Measurements from ENCODE around the gene TTI1.
A peak's percentile ranks its signal among the peaks of the same experiment; 100 is the strongest.

The TTI1 gene

GRCh38 chr20:37991908-37992307, 41.3 kb downstream of the TTI1 start:
- no peak overlapping the region for H3K4me3 ChIP-seq (ENCODE audit: low read depth, low read length, poor library complexity, severe bottlenecking)
- no peak overlapping the region for H3K4me2 ChIP-seq (ENCODE audit: low read length)
- no peak overlapping the region for H2AFZ ChIP-seq (ENCODE audit: low read length)
- no peaks in the 10 kb centered on the region for H3K27me3 ChIP-seq (ENCODE audit: insufficient read depth, low read length)
- no peaks in the 10 kb centered on the region for H3F3A ChIP-seq (ENCODE audit: insufficient read depth, low read length)
- no peaks in the 10 kb centered on the region for H3K9me3 ChIP-seq (ENCODE audit: low read length)
- no peaks in the 10 kb centered on the region for H4K20me1 ChIP-seq (ENCODE audit: insufficient read depth, low read length)
- no peaks in the 10 kb centered on the region for H3K9me2 ChIP-seq (ENCODE audit: low read depth, low read length)
- no peak overlapping the region for H3K27ac ChIP-seq (ENCODE audit: low read depth, low read length, poor library complexity, severe bottlenecking)
- no peaks in the 10 kb centered on the region for H3K79me2 ChIP-seq (ENCODE audit: insufficient read depth, low read length)
- no peak overlapping the region for H3K9ac ChIP-seq (ENCODE audit: low read length)
- H3K4me1 ChIP-seq (ENCODE audit: insufficient read depth, low read length, severe bottlenecking) = peaks cover 27% of the 10 kb centered on the region
- TF ChIP-seq CTCF (IDR thresholded peaks at IDR 0.05; ENCODE audit: low read length) (no peak), EZH2 (IDR thresholded peaks at IDR 0.05; ENCODE audit: borderline replicate concordance, low read length) (no peak)
- H3K36me3 ChIP-seq (ENCODE audit: insufficient read depth, low read length) = peaks cover 62% of the 10 kb centered on the region

DNA sequence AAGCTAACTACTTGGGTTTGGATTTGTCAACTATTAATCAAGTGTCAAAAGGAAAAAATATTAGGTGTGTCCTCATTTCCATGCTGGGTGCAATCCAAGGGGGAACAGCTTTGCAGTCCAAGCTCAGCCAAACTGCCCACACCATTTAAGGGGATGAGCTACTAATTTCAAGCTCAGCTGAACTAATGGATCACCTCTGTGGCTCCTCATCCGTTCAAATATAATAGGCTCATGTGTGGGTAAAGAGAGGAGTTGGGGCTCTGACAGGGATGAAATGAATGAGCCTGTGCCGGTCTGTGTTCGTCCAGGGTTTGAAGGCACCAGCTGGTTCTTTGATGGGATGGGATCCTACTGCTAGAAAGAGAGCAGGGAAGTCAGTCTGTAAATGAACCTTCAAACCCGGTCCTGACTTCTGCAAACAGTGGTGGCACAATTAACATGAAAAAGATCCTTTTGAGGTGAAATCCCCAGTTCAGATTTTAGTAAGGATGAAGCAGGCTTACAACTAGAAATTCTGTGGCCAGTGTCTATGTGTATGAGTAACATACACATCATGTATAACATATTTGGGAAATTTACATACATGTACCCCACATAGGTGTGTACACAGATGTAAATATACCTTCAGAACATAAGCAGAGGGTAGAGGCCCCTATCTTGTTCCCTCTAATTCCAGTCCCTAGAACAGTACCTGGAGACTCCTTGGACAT, 41.9 kb downstream of the TTI1 start:
- H3K4me2 ChIP-seq (ENCODE audit: low read length) = peak overlapping the region; percentile 36; the same call in 1 of the 2 replicates
- H3K9ac ChIP-seq (ENCODE audit: low read length) = peak overlapping the region; percentile 5; the same call in 1 of the 2 replicates
- TF ChIP-seq CTCF (IDR thresholded peaks at IDR 0.05; ENCODE audit: low read length) (no peak), EZH2 (IDR thresholded peaks at IDR 0.05; ENCODE audit: borderline replicate concordance, low read length) (no peak)
- H3K9me3 ChIP-seq (ENCODE audit: low read length) = no peaks in the 10 kb centered on the region
- H3F3A ChIP-seq (ENCODE audit: insufficient read depth, low read length) = no peaks in the 10 kb centered on the region
- peaks cover 62% of the 10 kb centered on the region for H3K36me3 ChIP-seq (ENCODE audit: insufficient read depth, low read length)
- H3K27ac ChIP-seq (ENCODE audit: low read depth, low read length, poor library complexity, severe bottlenecking) = peak overlapping the region; percentile 75
- no peaks in the 10 kb centered on the region for H3K9me2 ChIP-seq (ENCODE audit: low read depth, low read length)
- no peak overlapping the region for H2AFZ ChIP-seq (ENCODE audit: low read length)
- H3K79me2 ChIP-seq (ENCODE audit: insufficient read depth, low read length) = no peaks in the 10 kb centered on the region
- H3K4me1 ChIP-seq (ENCODE audit: insufficient read depth, low read length, severe bottlenecking) = peaks cover 27% of the 10 kb centered on the region
- H3K27me3 ChIP-seq (ENCODE audit: insufficient read depth, low read length) = no peaks in the 10 kb centered on the region
- no peaks in the 10 kb centered on the region for H4K20me1 ChIP-seq (ENCODE audit: insufficient read depth, low read length)
- no peak overlapping the region for H3K4me3 ChIP-seq (ENCODE audit: low read depth, low read length, poor library complexity, severe bottlenecking)

DNA sequence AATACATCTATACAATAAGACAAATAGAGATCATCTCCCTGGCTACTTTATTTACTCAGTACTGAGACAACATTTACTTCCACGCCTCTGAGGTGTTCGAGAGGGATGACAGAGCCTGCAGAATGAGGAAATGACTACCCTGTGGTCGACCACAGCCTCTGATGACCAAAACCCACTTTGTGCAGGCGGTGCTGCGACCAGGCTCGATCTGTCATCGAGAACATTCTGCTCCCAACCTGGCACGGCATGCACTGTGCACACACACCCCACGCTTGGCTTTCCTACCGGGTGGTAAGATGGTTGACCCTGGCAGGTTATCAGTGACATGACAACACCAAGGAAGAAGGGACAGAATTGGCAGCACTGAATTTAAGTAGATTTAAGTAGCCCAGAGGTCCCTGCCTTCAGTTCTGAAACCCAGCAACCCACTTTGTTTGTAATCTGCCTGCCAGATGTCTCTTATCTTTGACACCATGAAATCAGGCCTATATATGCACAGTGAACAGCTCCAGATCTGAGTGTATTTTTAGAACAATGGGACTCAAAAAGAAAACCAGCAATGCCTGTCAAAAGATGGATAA, 42.6 kb downstream of the TTI1 start:
- no peaks in the 10 kb centered on the region for H3K9me3 ChIP-seq (ENCODE audit: low read length)
- TF ChIP-seq EZH2 (IDR thresholded peaks at IDR 0.05; ENCODE audit: borderline replicate concordance, low read length) = no peak
- no peak for TF ChIP-seq CTCF (IDR thresholded peaks at IDR 0.05; ENCODE audit: low read length)
- H2AFZ ChIP-seq (ENCODE audit: low read length) = no peak overlapping the region
- H3K4me1 ChIP-seq (ENCODE audit: insufficient read depth, low read length, severe bottlenecking) = peaks cover 27% of the 10 kb centered on the region
- no peaks in the 10 kb centered on the region for H3K79me2 ChIP-seq (ENCODE audit: insufficient read depth, low read length)
- H3K4me3 ChIP-seq (ENCODE audit: low read depth, low read length, poor library complexity, severe bottlenecking) = no peak overlapping the region
- no peaks in the 10 kb centered on the region for H3K27me3 ChIP-seq (ENCODE audit: insufficient read depth, low read length)
- H3F3A ChIP-seq (ENCODE audit: insufficient read depth, low read length) = no peaks in the 10 kb centered on the region
- H4K20me1 ChIP-seq (ENCODE audit: insufficient read depth, low read length) = no peaks in the 10 kb centered on the region
- no peaks in the 10 kb centered on the region for H3K9me2 ChIP-seq (ENCODE audit: low read depth, low read length)
- peak overlapping the region; percentile 36; the same call in 1 of the 2 replicates for H3K4me2 ChIP-seq (ENCODE audit: low read length)
- peak overlapping the region; percentile 75 for H3K27ac ChIP-seq (ENCODE audit: low read depth, low read length, poor library complexity, severe bottlenecking)
- H3K9ac ChIP-seq (ENCODE audit: low read length) = peak overlapping the region; percentile 5; the same call in 1 of the 2 replicates
- peaks cover 61% of the 10 kb centered on the region for H3K36me3 ChIP-seq (ENCODE audit: insufficient read depth, low read length)
